ENCODE data around the gene CZIB. TPM values are rescaled to one million over a fixed set of nuclear protein-coding genes. Genes with fewer than 3 reads are reported as not detected.

CZIB gene
- polyA plus RNA-seq = 103 and 104 TPM in 2 replicates
- 52.9 and 56.0 TPM in 2 replicates for polyA minus RNA-seq

DNA sequence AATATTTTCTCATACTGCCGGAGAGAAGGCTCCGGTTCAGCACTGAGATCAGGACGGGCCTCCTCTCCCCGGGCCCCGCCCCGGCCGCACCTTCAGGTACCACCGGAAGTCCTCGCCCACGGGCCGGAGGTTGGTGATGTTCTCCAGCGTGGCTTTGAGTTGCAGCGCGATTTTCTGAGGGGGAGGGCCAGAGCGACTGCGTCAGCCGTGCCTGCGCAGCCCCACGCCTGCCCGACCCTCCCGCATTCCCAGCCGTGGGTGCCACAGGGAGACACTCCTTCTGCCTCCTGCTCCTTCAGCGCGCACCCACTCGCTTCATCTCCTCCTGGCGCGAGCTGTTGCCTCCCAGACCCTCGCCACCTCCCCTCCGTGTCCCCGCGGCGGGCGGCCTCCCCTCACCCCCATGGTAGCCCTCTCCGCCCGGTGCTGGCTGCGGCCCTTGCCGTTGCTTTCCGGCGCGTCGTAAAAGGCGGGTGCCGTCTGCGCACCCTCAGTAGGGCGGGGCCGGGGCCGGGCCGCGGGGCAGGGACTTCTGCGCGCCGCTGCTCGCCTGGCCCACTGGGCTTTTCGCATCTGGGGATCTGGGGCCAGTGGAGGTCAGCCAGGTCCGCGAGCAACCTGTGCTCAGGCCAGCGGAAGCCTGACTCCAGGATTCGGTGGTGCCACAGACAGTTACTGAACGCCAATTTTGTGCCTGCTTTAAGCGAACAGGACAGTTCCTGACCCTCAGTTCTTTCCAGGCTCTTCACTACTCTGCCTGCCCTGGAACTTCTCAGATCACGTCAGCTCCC lies at the start of gene CZIB:
TSS of gene CZIB (minus strand) at position 464 of the 791 bp plus-strand sequence. CDS start at position 405, 59 bp downstream.
- Histone ChIP-seq H3K36me3 (ENCODE audit: insufficient read depth, low read length) (no peaks in the 10 kb centered on the region), H3K9ac (ENCODE audit: low read length) (peak within 1 kb of the TSS; percentile 95), H2AFZ (ENCODE audit: low read depth, low read length) (peak within 1 kb of the TSS; percentile 77), H3K9me2 (ENCODE audit: insufficient read depth, low read length) (no peaks in the 10 kb centered on the region), H3K27me3 (ENCODE audit: insufficient read depth, low read depth, low read length) (no peaks in the 10 kb centered on the region), H3F3A (ENCODE audit: insufficient read depth, low read length, poor library complexity, severe bottlenecking) (no peaks in the 10 kb centered on the region), H3K79me2 (replicated peaks; ENCODE audit: insufficient read depth, low read length) (peaks cover 8% of the 10 kb centered on the region), H4K20me1 (ENCODE audit: insufficient read depth) (no peaks in the 10 kb centered on the region), H3K4me3 (ENCODE audit: low read length) (peak within 1 kb of the TSS; percentile 81), H3K27ac (ENCODE audit: low read length) (peak within 1 kb of the TSS; percentile 96), H3K4me2 (ENCODE audit: low read length) (peak within 1 kb of the TSS; percentile 87), H3K9me3 (ENCODE audit: low read length) (no peaks in the 10 kb centered on the region)
- peak; percentile 38 for TF ChIP-seq RAD21 (conservative IDR thresholded peaks at IDR 0.05)
- peak; percentile 63 for TF ChIP-seq EP300 (conservative IDR thresholded peaks at IDR 0.05; ENCODE audit: poor library complexity, severe bottlenecking)
- peak; percentile 94 for TF ChIP-seq MXI1 (conservative IDR thresholded peaks at IDR 0.05; ENCODE audit: poor library complexity, severe bottlenecking)
- TF ChIP-seq, protein P1, sequence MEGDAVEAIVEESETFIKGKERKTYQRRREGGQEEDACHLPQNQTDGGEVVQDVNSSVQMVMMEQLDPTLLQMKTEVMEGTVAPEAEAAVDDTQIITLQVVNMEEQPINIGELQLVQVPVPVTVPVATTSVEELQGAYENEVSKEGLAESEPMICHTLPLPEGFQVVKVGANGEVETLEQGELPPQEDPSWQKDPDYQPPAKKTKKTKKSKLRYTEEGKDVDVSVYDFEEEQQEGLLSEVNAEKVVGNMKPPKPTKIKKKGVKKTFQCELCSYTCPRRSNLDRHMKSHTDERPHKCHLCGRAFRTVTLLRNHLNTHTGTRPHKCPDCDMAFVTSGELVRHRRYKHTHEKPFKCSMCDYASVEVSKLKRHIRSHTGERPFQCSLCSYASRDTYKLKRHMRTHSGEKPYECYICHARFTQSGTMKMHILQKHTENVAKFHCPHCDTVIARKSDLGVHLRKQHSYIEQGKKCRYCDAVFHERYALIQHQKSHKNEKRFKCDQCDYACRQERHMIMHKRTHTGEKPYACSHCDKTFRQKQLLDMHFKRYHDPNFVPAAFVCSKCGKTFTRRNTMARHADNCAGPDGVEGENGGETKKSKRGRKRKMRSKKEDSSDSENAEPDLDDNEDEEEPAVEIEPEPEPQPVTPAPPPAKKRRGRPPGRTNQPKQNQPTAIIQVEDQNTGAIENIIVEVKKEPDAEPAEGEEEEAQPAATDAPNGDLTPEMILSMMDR (IDR thresholded peaks at IDR 0.05; ENCODE audit: poor library complexity, severe bottlenecking) = no peak
- peak; percentile 98 for TF ChIP-seq POLR2AphosphoS5 (IDR thresholded peaks at IDR 0.05)
- peak; percentile 45 for TF ChIP-seq SMC3 (conservative IDR thresholded peaks at IDR 0.05; ENCODE audit: poor library complexity)
- no peak for TF ChIP-seq EZH2 (IDR thresholded peaks at IDR 0.05; ENCODE audit: borderline replicate concordance, insufficient read depth, low read length, poor library complexity, severe bottlenecking)
- TF ChIP-seq, protein P2, sequence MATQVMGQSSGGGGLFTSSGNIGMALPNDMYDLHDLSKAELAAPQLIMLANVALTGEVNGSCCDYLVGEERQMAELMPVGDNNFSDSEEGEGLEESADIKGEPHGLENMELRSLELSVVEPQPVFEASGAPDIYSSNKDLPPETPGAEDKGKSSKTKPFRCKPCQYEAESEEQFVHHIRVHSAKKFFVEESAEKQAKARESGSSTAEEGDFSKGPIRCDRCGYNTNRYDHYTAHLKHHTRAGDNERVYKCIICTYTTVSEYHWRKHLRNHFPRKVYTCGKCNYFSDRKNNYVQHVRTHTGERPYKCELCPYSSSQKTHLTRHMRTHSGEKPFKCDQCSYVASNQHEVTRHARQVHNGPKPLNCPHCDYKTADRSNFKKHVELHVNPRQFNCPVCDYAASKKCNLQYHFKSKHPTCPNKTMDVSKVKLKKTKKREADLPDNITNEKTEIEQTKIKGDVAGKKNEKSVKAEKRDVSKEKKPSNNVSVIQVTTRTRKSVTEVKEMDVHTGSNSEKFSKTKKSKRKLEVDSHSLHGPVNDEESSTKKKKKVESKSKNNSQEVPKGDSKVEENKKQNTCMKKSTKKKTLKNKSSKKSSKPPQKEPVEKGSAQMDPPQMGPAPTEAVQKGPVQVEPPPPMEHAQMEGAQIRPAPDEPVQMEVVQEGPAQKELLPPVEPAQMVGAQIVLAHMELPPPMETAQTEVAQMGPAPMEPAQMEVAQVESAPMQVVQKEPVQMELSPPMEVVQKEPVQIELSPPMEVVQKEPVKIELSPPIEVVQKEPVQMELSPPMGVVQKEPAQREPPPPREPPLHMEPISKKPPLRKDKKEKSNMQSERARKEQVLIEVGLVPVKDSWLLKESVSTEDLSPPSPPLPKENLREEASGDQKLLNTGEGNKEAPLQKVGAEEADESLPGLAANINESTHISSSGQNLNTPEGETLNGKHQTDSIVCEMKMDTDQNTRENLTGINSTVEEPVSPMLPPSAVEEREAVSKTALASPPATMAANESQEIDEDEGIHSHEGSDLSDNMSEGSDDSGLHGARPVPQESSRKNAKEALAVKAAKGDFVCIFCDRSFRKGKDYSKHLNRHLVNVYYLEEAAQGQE (IDR thresholded peaks at IDR 0.05; ENCODE audit: borderline replicate concordance) = peak; percentile 62
- peak; percentile 60 for TF ChIP-seq TAF1 (IDR thresholded peaks at IDR 0.05; ENCODE audit: low read depth)

DNA sequence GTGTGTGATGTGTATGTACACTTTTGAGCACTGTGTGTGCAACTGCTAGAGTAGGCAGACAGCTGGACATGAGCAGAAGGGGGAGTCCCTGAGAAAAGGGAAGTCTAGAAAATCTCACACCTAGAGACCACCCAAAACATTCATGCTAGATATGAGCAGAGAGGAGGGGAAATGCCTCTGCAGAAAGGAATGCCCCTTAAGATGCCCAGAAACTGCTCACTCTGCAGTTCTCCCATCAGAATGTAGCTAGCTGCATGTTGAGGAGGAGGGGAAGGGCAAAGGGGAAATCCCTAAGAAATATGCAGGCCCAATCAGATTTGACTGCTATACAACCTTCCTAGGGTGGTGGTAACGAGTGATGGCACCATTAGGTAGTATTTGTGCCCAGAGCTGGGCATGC lies 49.7 kb upstream of the CZIB start:
- TF ChIP-seq EP300 (conservative IDR thresholded peaks at IDR 0.05; ENCODE audit: poor library complexity, severe bottlenecking) = no peak
- TF ChIP-seq, protein P1 (IDR thresholded peaks at IDR 0.05; ENCODE audit: poor library complexity, severe bottlenecking) = no peak
- no peak for TF ChIP-seq EZH2 (IDR thresholded peaks at IDR 0.05; ENCODE audit: borderline replicate concordance, insufficient read depth, low read length, poor library complexity, severe bottlenecking)
- TF ChIP-seq, protein P2 (IDR thresholded peaks at IDR 0.05; ENCODE audit: borderline replicate concordance) = no peak
- TF ChIP-seq MXI1 (conservative IDR thresholded peaks at IDR 0.05; ENCODE audit: poor library complexity, severe bottlenecking) = no peak
- no peak for TF ChIP-seq TAF1 (IDR thresholded peaks at IDR 0.05; ENCODE audit: low read depth)
- TF ChIP-seq SMC3 (conservative IDR thresholded peaks at IDR 0.05; ENCODE audit: poor library complexity) = no peak
- no peak for TF ChIP-seq RAD21 (conservative IDR thresholded peaks at IDR 0.05)
- no peak for TF ChIP-seq POLR2AphosphoS5 (IDR thresholded peaks at IDR 0.05)
- H3K9me2 ChIP-seq (ENCODE audit: insufficient read depth, low read length) = no peaks in the 10 kb centered on the region
- H3K9ac ChIP-seq (ENCODE audit: low read length) = no peak overlapping the region
- no peaks in the 10 kb centered on the region for H4K20me1 ChIP-seq (ENCODE audit: insufficient read depth)
- no peaks in the 10 kb centered on the region for H3F3A ChIP-seq (ENCODE audit: insufficient read depth, low read length, poor library complexity, severe bottlenecking)
- no peaks in the 10 kb centered on the region for H3K36me3 ChIP-seq (ENCODE audit: insufficient read depth, low read length)
- no peak overlapping the region for H3K27ac ChIP-seq (ENCODE audit: low read length)
- no peaks in the 10 kb centered on the region for H3K9me3 ChIP-seq (ENCODE audit: low read length)
- H3K27me3 ChIP-seq (ENCODE audit: insufficient read depth, low read depth, low read length) = no peaks in the 10 kb centered on the region
- no peaks in the 10 kb centered on the region for H3K79me2 ChIP-seq (replicated peaks; ENCODE audit: insufficient read depth, low read length)
- no peak overlapping the region for H2AFZ ChIP-seq (ENCODE audit: low read depth, low read length)
- H3K4me3 ChIP-seq (ENCODE audit: low read length) = no peak overlapping the region
- H3K4me2 ChIP-seq (ENCODE audit: low read length) = no peak overlapping the region
